Kasumi-1 (cell line): ENCODE data around the gene B4GALNT1.
"Not testable (repeated sequence)": the region's sequence is repeated elsewhere in the genome, so short reads cannot be mapped to it uniquely, and the experiment has no call there.

Source experiments
- DNase-seq, 2 experiments: peaks; one replicate each; lab custom pipeline; 2025; lab: John Stamatoyannopoulos, UW

Gene B4GALNT1

GRCh38 chr12:57620936-57621496 lies 12.0 kb downstream of the B4GALNT1 start:
- no peak for DNase-seq

DNA sequence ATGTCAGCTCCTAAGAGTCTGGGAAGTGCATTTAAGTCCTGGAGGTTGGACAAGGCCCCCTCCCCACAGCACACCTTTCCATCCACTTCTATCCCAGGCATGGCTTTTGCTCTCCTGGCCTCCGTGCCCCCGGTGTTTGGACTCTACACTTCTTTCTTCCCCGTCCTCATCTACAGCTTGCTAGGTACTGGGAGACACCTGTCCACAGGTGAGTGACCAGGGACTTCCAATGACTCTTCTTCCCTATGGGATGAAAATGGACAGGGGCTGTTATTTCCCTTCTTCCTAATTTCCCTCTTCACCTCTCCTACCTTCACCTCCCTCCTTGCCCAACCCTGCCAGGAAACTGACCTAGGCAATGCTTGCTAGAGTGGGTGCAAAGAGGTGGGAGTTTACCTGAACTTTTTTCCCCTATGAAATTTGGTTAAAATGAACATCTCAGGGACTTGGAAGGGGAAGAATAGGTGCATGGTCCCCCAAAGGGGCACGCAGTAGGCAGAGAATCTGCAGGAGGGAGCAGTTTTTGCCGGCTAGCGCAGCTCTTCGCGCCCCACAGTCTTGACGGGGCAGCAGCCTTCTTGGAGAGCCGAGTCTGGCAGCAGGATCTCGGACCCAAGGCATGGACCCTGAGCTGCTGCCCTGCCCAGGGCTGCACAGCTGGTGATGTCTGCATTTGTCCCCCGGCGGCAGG lies 12.6 kb downstream of the B4GALNT1 start:
- no peak for DNase-seq

- no peak for DNase-seq
These were observed 13.4 kb downstream of the B4GALNT1 start for GRCh38 chr12:57619434-57620244.

- DNase-seq, result no peak
These were observed 14.0 kb downstream of the B4GALNT1 start for GRCh38 chr12:57618966-57619433.

- not testable (repeated sequence) for DNase-seq
These were observed 14.6 kb downstream of the B4GALNT1 start for GRCh38 chr12:57618431-57618830.

GRCh38 chr12:57617942-57618341 lies 15.1 kb downstream of the B4GALNT1 start:
- DNase-seq, result no peak

DNA sequence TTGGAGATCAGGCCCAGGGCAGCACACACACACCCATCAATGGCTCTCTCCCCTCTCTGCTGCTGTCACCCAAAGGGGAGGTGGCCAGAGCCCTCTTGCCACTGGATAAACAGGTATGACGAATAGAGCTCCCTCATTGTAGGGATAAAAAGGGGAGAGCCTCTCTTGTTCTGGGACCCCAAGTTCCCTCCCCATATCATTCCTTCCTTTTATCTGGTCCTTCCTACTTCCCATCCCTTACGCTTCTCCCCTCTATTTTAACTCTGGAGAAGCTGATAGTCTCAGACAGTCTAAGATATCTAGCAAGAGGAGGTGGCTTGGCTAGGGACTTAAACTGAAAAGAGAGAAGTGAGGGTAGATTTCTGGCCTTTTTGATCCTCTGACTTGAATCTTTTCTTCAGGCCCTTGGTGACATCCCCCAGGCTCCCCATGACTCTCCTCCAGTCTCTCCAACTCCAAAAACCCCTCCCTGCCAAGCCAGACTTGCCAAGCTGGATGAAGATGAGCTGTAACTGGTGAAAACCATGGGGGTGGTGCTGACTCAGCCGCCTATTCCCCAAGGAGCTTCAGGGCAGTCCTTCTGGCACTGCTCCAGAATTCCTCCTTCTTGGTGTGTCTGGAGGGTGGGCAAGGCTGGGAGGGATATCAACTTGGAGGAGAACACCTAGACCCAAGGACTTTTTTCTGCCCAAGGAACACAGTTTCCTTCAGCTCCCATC lies 16.5 kb downstream of the B4GALNT1 start:
- DNase-seq, result no peak

- DNase-seq, result no peak
These were observed 17.4 kb downstream of the B4GALNT1 start for GRCh38 chr12:57615637-57616036.

- DNase-seq, result no peak
These were observed 18.0 kb downstream of the B4GALNT1 start for GRCh38 chr12:57614948-57615500.

- DNase-seq, result peak in 1 of 2 experiments; percentile 6
These were observed 18.6 kb downstream of the B4GALNT1 start for GRCh38 chr12:57614178-57614947.

- DNase-seq, result no peak
These were observed 19.4 kb downstream of the B4GALNT1 start for GRCh38 chr12:57613427-57614109.

DNA sequence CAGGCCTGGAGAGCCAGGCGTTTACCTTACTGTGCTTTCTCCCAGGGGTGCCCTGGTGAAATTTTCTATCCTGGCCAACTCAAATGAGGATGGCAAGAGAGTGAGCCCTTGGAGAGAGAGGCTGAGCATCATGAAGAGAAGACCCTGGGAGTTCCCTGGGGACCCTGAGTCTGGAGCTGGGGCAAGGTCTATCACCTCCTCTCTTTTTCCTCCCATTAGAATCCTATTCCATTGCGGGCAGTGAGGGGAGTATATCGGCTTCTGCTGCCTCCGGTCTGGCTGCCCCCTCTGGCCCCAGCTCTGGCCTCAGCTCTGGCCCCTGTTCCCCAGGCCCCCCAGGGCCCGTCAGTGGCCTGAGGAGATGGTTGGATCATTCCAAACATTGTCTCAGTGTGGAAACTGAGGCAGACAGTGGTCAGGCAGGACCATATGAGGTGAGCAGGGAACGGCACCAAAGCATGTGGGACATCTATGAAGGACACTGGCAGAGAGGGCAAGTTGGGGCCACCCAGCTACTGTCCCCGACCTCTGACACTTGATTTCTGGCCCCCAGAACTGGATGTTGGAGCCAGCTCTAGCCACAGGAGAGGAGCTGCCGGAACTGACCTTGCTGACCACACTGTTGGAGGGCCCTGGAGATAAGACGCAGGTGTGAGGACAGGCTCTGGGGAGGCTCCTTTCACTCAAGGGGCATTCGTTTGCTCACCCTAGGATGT lies 20.1 kb downstream of the B4GALNT1 start:
- no peak for DNase-seq

DNA sequence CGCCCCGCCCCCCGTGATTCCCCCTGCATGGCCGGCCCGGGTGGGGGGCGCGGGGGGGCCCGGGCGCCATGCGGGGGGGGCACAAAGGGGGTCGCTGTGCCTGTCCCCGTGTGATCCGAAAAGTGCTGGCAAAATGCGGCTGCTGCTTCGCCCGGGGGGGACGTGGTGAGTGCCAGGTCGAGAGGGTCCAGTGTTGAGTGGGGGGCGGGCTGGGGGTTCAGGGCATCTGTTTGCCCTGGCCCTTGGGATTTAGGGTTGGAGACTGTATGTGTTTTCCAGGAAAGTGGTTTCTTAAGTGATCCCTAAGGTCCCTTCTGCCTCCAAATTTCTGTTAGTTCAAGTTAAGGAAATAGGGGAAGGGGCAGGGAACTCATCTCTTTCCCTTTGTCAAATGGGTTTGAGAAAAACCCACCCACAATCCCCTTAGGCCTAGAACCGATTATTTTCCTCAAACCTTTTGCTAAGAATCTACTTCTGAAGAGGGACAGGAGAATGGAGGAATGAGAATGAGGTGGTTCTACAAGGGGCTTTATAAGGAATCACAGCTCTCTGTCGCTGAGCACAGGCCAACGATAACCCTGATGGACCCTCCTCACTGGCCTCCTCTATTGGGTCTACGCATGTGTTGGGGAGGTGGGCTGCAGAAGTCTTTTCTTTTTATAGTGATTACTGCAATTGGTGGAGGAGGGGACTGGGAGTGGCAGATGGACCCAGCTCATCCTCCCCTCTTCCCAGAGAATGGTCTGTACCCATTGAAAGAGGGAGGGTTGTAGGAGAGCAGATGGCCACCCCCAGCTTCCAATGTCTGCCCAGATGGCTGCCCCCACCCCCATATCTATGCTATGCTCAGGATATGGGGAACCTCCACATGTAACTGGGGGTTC lies 20.9 kb downstream of the B4GALNT1 start:
- DNase-seq, result no peak

DNA sequence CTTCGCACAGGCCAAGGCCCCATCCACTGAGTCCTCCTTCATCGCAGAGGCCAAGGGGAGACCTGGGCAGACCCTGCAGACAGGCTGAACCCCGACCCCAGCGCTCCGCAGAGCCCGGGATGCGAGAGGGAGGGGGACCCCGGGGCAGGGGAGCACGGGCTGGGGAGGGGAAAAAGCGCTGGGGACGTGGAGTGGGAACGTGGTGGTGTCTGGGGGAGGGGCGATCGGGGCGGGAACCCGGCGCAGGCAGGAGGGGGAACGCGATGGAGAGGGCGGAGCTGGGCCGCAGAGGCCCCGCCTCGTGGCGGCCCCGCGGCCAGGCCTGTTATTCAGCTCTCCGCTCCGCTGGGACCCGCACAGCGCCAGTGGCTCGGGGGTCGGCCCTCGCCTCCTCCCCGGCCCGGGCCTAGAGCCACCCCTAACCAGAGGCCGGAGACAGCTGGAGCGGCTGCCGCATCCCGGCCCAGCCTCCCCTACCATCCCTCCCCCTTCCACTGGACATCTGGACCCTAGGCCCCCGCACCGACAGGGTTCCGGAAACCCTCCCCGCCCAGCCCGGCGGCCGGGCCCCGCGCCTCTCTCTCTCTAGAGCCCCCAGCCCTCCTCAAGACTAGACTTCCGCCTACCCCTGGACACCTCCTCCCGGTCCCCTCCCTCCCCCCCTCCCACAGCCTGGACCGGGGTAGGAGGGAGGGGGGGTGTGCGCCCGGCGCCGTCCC lies 21.7 kb downstream of the B4GALNT1 start, which contains the start of gene ARHGEF25:
Gene ARHGEF25 (plus strand): TSS at position 328 of the 719 bp plus-strand sequence. CDS start 460 bp downstream, outside the sequence.
- peak; percentile 6 to 14 for DNase-seq

GRCh38 chr12:57610554-57611107 lies 22.4 kb downstream of the B4GALNT1 start:
- no peak for DNase-seq

DNA sequence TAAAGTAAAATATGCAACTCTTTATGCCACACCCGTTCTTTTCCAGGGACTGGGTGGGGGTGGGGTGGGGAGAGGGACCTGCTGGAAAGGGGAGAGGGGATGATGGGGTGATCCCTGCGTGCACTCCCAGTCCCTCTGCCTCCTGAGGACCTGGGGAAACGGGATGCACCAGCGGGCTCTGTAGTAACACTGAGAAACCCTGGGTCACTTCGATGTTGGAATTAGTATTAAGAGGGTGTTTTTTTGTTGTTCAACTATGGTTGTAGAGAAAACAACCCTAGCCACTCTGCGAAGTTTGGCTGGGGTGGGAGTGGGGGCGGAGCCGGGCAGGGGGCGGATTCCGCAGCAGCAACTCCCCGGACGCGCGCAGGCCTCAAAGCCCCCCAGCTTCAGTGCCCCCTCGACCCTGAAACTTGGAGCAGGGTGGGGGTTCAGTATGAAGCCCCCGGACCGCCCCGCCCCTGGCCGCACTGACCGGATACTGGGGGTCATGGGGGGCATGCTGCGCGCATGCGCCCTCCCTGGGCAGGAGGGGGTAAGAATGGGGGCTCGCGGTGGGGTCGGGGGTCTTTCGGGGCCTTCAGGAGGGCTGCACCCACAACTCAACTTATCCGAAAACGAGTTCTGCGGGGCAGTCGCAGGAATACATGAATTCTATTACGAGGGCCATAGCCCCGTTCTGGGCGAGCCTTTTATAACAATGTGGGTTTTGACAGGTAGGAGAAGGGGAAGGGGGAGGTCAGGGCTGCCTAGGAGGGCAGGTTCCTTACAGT lies 23.0 kb downstream of the B4GALNT1 start:
- DNase-seq, result no peak
